HEK293T (cell line): ENCODE results near the gene CPT1B.

Source experiments
- ARNT ChIP-seq: fragments of 450-650 bp; IDR thresholded peaks from 2 replicates; pipeline ENCODE4 v1.6.1; 2017; ENCODE audit warnings: mild to moderate bottlenecking
- BHLHE40 ChIP-seq: fragments of 450-650 bp; IDR thresholded peaks from 2 replicates; pipeline ENCODE4 v1.6.1; 2016; ENCODE audit warnings: mild to moderate bottlenecking, moderate library complexity, borderline replicate concordance
- ELF4 ChIP-seq: fragments of 450-650 bp; IDR thresholded peaks from 2 replicates; pipeline ENCODE4 v1.6.1; 2017; ENCODE audit warnings: antibody characterized with exemption
- FOXA1 ChIP-seq: fragments of 450-650 bp; IDR thresholded peaks from 2 replicates; pipeline ENCODE4 v1.6.1; 2016; ENCODE audit warnings: mild to moderate bottlenecking
- FOXK2 ChIP-seq: fragments of 450-650 bp; IDR thresholded peaks from 2 replicates; pipeline ENCODE4 v1.6.1; 2016; ENCODE audit warnings: mild to moderate bottlenecking
- FOXM1 ChIP-seq: fragments of 450-650 bp; IDR thresholded peaks from 2 replicates; pipeline ENCODE4 v1.6.1; 2017; ENCODE audit warnings: mild to moderate bottlenecking, borderline replicate concordance
- HDGF ChIP-seq: fragments of 450-650 bp; IDR thresholded peaks from 2 replicates; pipeline ENCODE4 v1.6.1; 2017; ENCODE audit warnings: antibody characterized with exemption, borderline replicate concordance
- SP1 ChIP-seq: fragments of 450-650 bp; IDR thresholded peaks from 2 replicates; pipeline ENCODE4 v1.6.1; 2017
- SUZ12 ChIP-seq: fragments of 450-650 bp; IDR thresholded peaks from 2 replicates; pipeline ENCODE4 v1.6.1; 2016; ENCODE audit warnings: mild to moderate bottlenecking
- ZNF384 ChIP-seq: fragments of 450-650 bp; IDR thresholded peaks from 2 replicates; pipeline ENCODE4 v1.6.1; 2016
- TF ChIP-seq, protein P1 (sequence below): fragments of 450-650 bp; IDR thresholded peaks from 2 replicates; pipeline ENCODE4 v1.6.1; 2016

- TF ChIP-seq ARNT = no peak
- no peak for TF ChIP-seq FOXM1
- TF ChIP-seq SUZ12 = no peak
- no peak for TF ChIP-seq ZNF384
- TF ChIP-seq HDGF = no peak
- TF ChIP-seq ELF4 = no peak
- TF ChIP-seq SP1 = no peak
- TF ChIP-seq BHLHE40 = no peak
- TF ChIP-seq, protein P1, sequence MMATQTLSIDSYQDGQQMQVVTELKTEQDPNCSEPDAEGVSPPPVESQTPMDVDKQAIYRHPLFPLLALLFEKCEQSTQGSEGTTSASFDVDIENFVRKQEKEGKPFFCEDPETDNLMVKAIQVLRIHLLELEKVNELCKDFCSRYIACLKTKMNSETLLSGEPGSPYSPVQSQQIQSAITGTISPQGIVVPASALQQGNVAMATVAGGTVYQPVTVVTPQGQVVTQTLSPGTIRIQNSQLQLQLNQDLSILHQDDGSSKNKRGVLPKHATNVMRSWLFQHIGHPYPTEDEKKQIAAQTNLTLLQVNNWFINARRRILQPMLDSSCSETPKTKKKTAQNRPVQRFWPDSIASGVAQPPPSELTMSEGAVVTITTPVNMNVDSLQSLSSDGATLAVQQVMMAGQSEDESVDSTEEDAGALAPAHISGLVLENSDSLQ = no peak
- no peak for TF ChIP-seq FOXK2
- TF ChIP-seq FOXA1 = no peak
Measured at GRCh38 chr22:50523806-50524675, 54.2 kb downstream of the CPT1B start.
